ENCODE data around the gene CC2D2B.
"Not testable (repeated sequence)": the region's sequence is repeated elsewhere in the genome, so short reads cannot be mapped to it uniquely, and the experiment has no call there.

The CC2D2B gene

GRCh38 chr10:95963202-95963990 is 55.6 kb downstream of the CC2D2B start:
- Mint-ChIP-seq H3K36me3 (no peaks in the 10 kb centered on the region), H3K27ac (peak overlapping the region; percentile 19), H3K9me3 (peaks cover 4% of the 10 kb centered on the region), H3K4me3 (peak overlapping the region; percentile 10), H3K4me1 (peaks cover 12% of the 10 kb centered on the region)
- ATAC-seq (peak; percentile 56), DNase-seq (ENCODE audit: low spot score in 2 of 2) (no peak)

- Mint-ChIP-seq H3K9me3 (no peaks in the 10 kb centered on the region), H3K4me3 (peak overlapping the region; percentile 10), H3K36me3 (no peaks in the 10 kb centered on the region), H3K4me1 (peaks cover 12% of the 10 kb centered on the region), H3K27ac (peak overlapping the region; percentile 19)
- ATAC-seq (no peak), DNase-seq (ENCODE audit: low spot score in 2 of 2) (no peak)
These were observed 56.2 kb downstream of the CC2D2B start for GRCh38 chr10:95963991-95964389.

GRCh38 chr10:95964756-95965155 is 57.0 kb downstream of the CC2D2B start:
- H3K4me3 Mint-ChIP-seq: no peak overlapping the region
- H3K4me1 Mint-ChIP-seq: peaks cover 12% of the 10 kb centered on the region
- H3K9me3 Mint-ChIP-seq: no peaks in the 10 kb centered on the region
- H3K36me3 Mint-ChIP-seq: no peaks in the 10 kb centered on the region
- no peak for ATAC-seq
- DNase-seq (ENCODE audit: low spot score in 2 of 2): no peak
- no peak overlapping the region for H3K27ac Mint-ChIP-seq

DNA sequence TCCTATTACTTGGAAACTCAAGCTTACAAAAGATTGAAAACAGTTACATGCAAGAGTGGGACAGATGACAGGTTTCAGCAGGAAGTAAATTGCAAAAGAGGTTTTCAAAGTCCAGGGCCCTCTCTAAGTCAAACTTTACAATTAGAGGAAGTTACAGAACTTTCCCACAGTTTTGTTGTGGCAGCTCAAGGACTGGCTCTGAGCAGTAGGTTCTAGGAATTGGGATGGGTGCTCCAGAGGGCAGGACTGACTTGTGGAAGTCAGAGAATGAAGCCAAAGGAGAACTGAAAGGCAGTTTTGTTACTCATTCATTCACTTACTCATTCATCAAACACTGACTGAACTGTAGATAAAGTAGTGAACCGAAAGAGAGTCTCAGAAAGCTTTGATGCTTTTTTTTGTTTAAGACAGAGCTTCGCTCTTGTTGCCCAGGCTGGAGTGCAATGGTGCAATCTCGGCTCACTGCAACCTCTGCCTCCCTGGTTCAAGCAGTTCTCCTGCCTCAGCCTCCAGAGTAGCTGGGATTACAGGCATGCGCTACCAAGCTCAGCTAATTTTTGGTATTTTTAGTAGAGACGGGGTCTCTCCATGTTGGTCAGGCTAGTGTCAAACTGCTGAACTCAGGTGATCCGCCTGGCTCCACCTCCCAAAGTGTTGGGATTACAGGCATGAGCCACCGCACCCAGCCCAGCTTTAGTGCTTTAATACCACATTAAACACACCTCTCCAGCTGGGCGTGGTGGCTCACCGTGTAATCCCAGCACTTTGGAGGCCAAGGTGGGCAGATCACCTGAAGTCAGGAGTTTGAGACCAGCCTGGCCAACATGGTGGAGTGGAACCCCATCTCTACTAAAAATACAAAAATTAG is 68.8 kb downstream of the CC2D2B start:
- H3K9me3 Mint-ChIP-seq: no peaks in the 10 kb centered on the region
- ATAC-seq (peak; percentile 19), DNase-seq (ENCODE audit: low spot score in 2 of 2) (no peak)
- no peaks in the 10 kb centered on the region for H3K36me3 Mint-ChIP-seq
- no peak overlapping the region for H3K27ac Mint-ChIP-seq
- H3K4me3 Mint-ChIP-seq: no peak overlapping the region
- no peaks in the 10 kb centered on the region for H3K4me1 Mint-ChIP-seq

DNA sequence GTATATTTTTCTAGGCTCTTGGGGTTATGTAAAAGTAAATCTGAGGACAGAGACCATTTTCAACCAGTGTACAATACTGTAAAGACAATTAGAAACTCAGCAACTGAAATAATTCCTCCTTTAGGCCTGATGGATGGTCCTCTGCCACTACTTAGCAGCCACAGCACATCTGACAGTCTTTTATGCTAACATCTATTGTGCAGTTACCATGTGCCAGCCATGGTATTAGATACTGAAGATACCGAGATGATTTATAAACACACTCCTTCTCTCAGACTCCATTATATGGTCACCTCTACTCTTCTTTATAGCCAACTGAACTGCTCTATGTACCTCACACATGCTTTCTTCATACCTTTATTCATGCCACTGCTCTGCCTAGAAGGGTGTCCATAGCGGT is 74.4 kb downstream of the CC2D2B start:
- H3K4me1 Mint-ChIP-seq: no peaks in the 10 kb centered on the region
- no peaks in the 10 kb centered on the region for H3K9me3 Mint-ChIP-seq
- DNase-seq (ENCODE audit: low spot score in 2 of 2) (no peak), ATAC-seq (no peak)
- H3K36me3 Mint-ChIP-seq: no peaks in the 10 kb centered on the region
- no peak overlapping the region for H3K4me3 Mint-ChIP-seq
- H3K27ac Mint-ChIP-seq: no peak overlapping the region

- H3K4me1 Mint-ChIP-seq: no peaks in the 10 kb centered on the region
- ATAC-seq (no peak), DNase-seq (ENCODE audit: low spot score in 2 of 2) (no peak)
- H3K27ac Mint-ChIP-seq: no peak overlapping the region
- no peaks in the 10 kb centered on the region for H3K9me3 Mint-ChIP-seq
- no peaks in the 10 kb centered on the region for H3K36me3 Mint-ChIP-seq
- no peak overlapping the region for H3K4me3 Mint-ChIP-seq
These were observed 80.1 kb downstream of the CC2D2B start for GRCh38 chr10:95987685-95988426.

DNA sequence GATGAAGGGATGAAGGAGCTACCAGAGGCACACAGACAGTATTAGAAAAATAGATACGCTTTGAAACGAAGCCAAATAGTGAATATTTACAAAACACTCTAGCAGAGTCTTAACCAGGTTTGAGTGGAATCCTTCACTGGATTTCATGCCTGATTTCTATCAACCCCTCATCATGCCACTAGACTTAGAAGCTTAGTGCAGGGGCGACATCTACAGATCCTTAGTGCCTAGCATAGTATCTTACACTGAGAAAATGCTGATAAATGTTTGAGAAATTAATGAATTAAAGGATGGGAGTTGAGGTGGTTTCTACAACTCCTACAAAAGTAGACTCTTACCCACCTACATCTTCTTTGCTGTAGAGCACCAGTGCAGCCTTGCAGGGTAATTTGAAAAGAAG is 80.9 kb downstream of the CC2D2B start:
- Mint-ChIP-seq H3K4me1 (no peaks in the 10 kb centered on the region), H3K9me3 (no peaks in the 10 kb centered on the region), H3K4me3 (no peak overlapping the region), H3K27ac (no peak overlapping the region), H3K36me3 (no peaks in the 10 kb centered on the region)
- DNase-seq (ENCODE audit: low spot score in 2 of 2): no peak
- ATAC-seq: no peak

GRCh38 chr10:95994376-95994775 is 86.6 kb downstream of the CC2D2B start:
- H3K36me3 Mint-ChIP-seq: not testable (repeated sequence)

GRCh38 chr10:95998255-95998784 is 90.5 kb downstream of the CC2D2B start:
- no peak overlapping the region for H3K27ac Mint-ChIP-seq
- no peak for ATAC-seq
- no peaks in the 10 kb centered on the region for H3K4me1 Mint-ChIP-seq
- no peak for DNase-seq (ENCODE audit: low spot score in 2 of 2)
- no peak overlapping the region for H3K4me3 Mint-ChIP-seq
- no peaks in the 10 kb centered on the region for H3K9me3 Mint-ChIP-seq
- no peaks in the 10 kb centered on the region for H3K36me3 Mint-ChIP-seq

More at GRCh38 chr10:95994376-95994775, 86.6 kb downstream of the CC2D2B start:
- ATAC-seq; H3K4me3 Mint-ChIP-seq; H3K27ac Mint-ChIP-seq; DNase-seq (ENCODE audit: low spot score in 2 of 2); H3K4me1 Mint-ChIP-seq; H3K9me3 Mint-ChIP-seq: not testable (repeated sequence)

DNA sequence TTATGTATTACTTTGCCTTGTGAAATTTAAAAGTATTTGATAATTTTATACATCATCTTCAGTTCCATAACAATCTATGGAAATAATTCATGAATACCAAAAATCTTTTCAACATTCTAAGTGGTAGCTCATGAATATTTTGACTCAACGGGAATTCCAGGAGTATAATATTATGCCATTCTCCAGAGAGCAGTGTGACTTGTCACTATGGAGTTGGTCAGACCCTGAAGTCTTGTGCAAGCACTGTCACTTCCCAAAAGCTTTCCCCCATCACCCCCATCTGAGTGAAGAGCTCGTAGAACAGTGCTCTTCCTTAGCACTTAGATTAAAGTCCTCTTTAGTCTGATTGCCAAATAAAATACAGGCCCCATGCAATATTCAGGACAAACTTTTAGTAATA is 106.2 kb downstream of the CC2D2B start:
- DNase-seq (ENCODE audit: low spot score in 2 of 2) (no peak), ATAC-seq (no peak)
- no peak overlapping the region for H3K27ac Mint-ChIP-seq

DNA sequence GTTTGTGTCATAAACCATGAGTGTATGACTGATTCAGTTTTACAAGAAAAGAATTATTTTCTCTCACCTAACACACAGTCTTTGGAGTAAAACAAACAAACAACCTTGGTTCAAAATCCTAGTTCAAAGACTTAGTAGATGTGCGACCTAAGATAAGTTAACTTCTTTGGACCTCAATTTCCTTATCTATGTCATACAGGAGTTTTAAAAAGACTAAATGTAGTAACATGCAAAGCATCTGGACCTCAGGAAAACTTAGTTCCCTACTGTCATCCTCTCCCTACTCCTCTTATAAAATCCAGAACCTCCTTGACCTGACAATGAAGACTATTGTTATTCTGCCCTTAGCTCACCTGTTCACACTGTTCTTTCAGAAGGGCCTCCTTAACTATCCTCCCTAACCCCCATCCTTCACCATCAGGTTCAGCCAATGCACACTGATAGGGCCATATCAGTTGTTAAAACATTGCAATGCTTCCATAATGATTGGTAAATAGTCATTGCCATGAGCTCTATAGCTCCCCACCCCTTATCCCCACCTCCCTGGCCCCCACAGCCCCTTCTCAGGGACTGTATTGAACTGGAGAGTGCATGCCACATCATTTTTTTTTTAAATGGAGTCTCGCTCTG is 106.8 kb downstream of the CC2D2B start:
- Mint-ChIP-seq H3K36me3 (no peaks in the 10 kb centered on the region), H3K4me1 (no peaks in the 10 kb centered on the region), H3K9me3 (no peaks in the 10 kb centered on the region), H3K4me3 (no peak overlapping the region), H3K27ac (no peak overlapping the region)
- DNase-seq (ENCODE audit: low spot score in 2 of 2) (no peak), ATAC-seq (no peak)

More for the DNA sequence above, 106.2 kb downstream of the CC2D2B start:
- Mint-ChIP-seq H3K4me3 (no peak overlapping the region), H3K4me1 (no peaks in the 10 kb centered on the region), H3K36me3 (no peaks in the 10 kb centered on the region), H3K9me3 (no peaks in the 10 kb centered on the region)

- no peak overlapping the region for H3K27ac Mint-ChIP-seq
- peak; percentile 79 for ATAC-seq
- H3K9me3 Mint-ChIP-seq: no peaks in the 10 kb centered on the region
- DNase-seq (ENCODE audit: low spot score in 2 of 2): peak; percentile 27 to 63
- H3K36me3 Mint-ChIP-seq: no peaks in the 10 kb centered on the region
- no peak overlapping the region for H3K4me3 Mint-ChIP-seq
- no peaks in the 10 kb centered on the region for H3K4me1 Mint-ChIP-seq
These were observed 109.5 kb downstream of the CC2D2B start for GRCh38 chr10:96017191-96017687.

DNA sequence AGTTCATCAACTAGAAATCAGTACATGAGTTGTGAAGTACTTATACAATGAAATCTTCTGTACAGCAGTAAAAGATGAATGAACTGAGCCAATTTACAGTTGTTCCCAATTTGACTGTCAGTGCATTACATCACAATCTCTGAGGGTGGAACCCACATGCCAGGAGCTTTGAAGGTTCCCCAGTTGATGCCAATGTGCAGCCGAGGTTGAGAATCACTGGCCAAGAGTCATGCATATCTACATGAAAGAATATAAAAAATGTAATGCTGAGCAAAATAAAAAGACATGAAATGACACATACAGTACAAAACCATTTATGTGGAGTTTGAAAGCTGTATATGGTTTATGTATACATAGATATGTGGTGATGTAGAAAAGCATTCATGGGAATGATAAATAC is 113.6 kb downstream of the CC2D2B start:
- no peak for ATAC-seq
- no peaks in the 10 kb centered on the region for H3K9me3 Mint-ChIP-seq
- no peaks in the 10 kb centered on the region for H3K36me3 Mint-ChIP-seq
- no peak for DNase-seq (ENCODE audit: low spot score in 2 of 2)
- H3K27ac Mint-ChIP-seq: no peak overlapping the region
- H3K4me3 Mint-ChIP-seq: no peak overlapping the region
- H3K4me1 Mint-ChIP-seq: no peaks in the 10 kb centered on the region

DNA sequence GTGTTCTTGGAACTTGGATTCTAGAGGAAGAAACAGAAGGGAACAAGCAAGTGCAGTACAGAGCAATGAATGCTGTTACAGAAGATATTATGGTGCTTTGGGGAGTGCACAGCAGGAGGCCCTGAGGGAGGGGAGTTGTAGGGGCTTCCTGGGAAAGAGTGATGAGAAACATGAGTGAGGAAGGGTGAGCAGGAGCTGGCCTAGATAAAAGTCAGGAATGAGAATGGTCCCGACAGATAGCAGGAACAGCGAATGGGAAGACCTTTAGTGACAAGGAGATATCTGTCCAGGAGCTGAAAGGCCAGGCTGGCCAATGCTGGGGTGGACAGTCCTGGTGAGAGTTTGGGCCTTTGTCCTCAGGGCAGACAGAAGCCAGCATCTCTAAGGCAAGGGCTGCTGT is 115.0 kb downstream of the CC2D2B start:
- ATAC-seq: no peak
- Mint-ChIP-seq H3K4me3 (no peak overlapping the region), H3K4me1 (no peaks in the 10 kb centered on the region), H3K36me3 (no peaks in the 10 kb centered on the region), H3K27ac (peak overlapping the region; percentile 51), H3K9me3 (no peaks in the 10 kb centered on the region)
- no peak for DNase-seq (ENCODE audit: low spot score in 2 of 2)
